Large intestine (tissue), 12 donors: ENCODE data around the gene UTP3. TPM values are rescaled to one million over a fixed set of nuclear protein-coding genes. Genes with fewer than 3 reads are reported as not detected.
"Not testable (repeated sequence)": the region's sequence is repeated elsewhere in the genome, so short reads cannot be mapped to it uniquely, and the experiment has no call there.

Experiments
- DNase-seq, 2 donors: peaks; one replicate each; pipeline versions ENCODE4 v3.0.0 to v3.0.0-alpha.2; 2013
- H3K27ac ChIP-seq: one replicate; pipeline ENCODE4 v1.5.1; 2013; ENCODE audit warnings: low read length
- H3K27me3 ChIP-seq: 2 replicates; pipeline ENCODE4 v1.6.1; 2013; ENCODE audit warnings: low read length; ENCODE audit not compliant: control insufficient read depth, insufficient read depth
- H3K36me3 ChIP-seq: 2 replicates; pipeline ENCODE4 v1.6.1; 2013; ENCODE audit warnings: low read length; ENCODE audit not compliant: control insufficient read depth, insufficient read depth
- H3K4me1 ChIP-seq: one replicate; pipeline ENCODE4 v1.6.1; 2013; ENCODE audit warnings: low read length; ENCODE audit not compliant: control insufficient read depth, insufficient read depth
- H3K4me3 ChIP-seq: one replicate; pipeline ENCODE4 v1.5.1; 2013; ENCODE audit warnings: low read length
- H3K9me3 ChIP-seq: one replicate; pipeline ENCODE4 v1.6.1; 2013; ENCODE audit warnings: mild to moderate bottlenecking, low read depth, low read length, moderate library complexity; ENCODE audit not compliant: control insufficient read depth
- WGBS: methylation state at CpG from one replicate; pipeline ENCODE4 v1.1.5; 2013; ENCODE audit warnings: low lambda C conversion rate; ENCODE audit not compliant: insufficient coverage; 5-methylcytosine and 5-hydroxymethylcytosine counted together
- long read RNA-seq, 11 donors: transcript quantifications; one replicate each; lab custom pipeline, GENCODE V29; 2026
- polyA plus RNA-seq: library from polyadenylated mRNA; unstranded; fragments of 120-200 nt; gene quantifications from one replicate; pipeline ENCODE4 v1.2.1, GENCODE V29; 2013

Gene UTP3
- 34.4 TPM for polyA plus RNA-seq
- long read RNA-seq, donor 1, transcript UTP3-201 (1 exons, 2,073 nt): major isoform, 15 of 15 reads
- long read RNA-seq, donor 1, partial matches to known transcripts: 0 of 15 reads
- long read RNA-seq, donor 1, other reads (novel, unspliced or antisense): 0 of 15 reads
- long read RNA-seq, donor 2, transcript UTP3-201 (1 exons, 2,073 nt): major isoform, 52 of 52 reads
- long read RNA-seq, donor 2, partial matches to known transcripts: 0 of 52 reads
- long read RNA-seq, donor 2, other reads (novel, unspliced or antisense): 0 of 52 reads
- long read RNA-seq, donor 3, transcript UTP3-201 (1 exons, 2,073 nt): major isoform, 61 of 61 reads
- long read RNA-seq, donor 3, partial matches to known transcripts: 0 of 61 reads
- long read RNA-seq, donor 3, other reads (novel, unspliced or antisense): 0 of 61 reads
- long read RNA-seq, donor 4, partial matches to known transcripts: 0 of 4 reads
- long read RNA-seq, donor 4, other reads (novel, unspliced or antisense): 0 of 4 reads
- long read RNA-seq, donor 5, transcript UTP3-201 (1 exons, 2,073 nt): major isoform, 11 of 11 reads
- long read RNA-seq, donor 5, partial matches to known transcripts: 0 of 11 reads
- long read RNA-seq, donor 5, other reads (novel, unspliced or antisense): 0 of 11 reads
- long read RNA-seq, donor 6, transcript UTP3-201 (1 exons, 2,073 nt): major isoform, 33 of 33 reads
- long read RNA-seq, donor 6, partial matches to known transcripts: 0 of 33 reads
- long read RNA-seq, donor 6, other reads (novel, unspliced or antisense): 0 of 33 reads
- long read RNA-seq, donor 7, transcript UTP3-201 (1 exons, 2,073 nt): major isoform, 13 of 13 reads
- long read RNA-seq, donor 7, partial matches to known transcripts: 0 of 13 reads
- long read RNA-seq, donor 7, other reads (novel, unspliced or antisense): 0 of 13 reads
- long read RNA-seq, donor 8, transcript UTP3-201 (1 exons, 2,073 nt): major isoform, 43 of 43 reads
- long read RNA-seq, donor 8, partial matches to known transcripts: 0 of 43 reads
- long read RNA-seq, donor 8, other reads (novel, unspliced or antisense): 0 of 43 reads
- long read RNA-seq, donor 9, transcript UTP3-201 (1 exons, 2,073 nt): major isoform, 30 of 30 reads
- long read RNA-seq, donor 9, partial matches to known transcripts: 0 of 30 reads
- long read RNA-seq, donor 9, other reads (novel, unspliced or antisense): 0 of 30 reads
- long read RNA-seq, donor 10, transcript UTP3-201 (1 exons, 2,073 nt): major isoform, 37 of 37 reads
- long read RNA-seq, donor 10, partial matches to known transcripts: 0 of 37 reads
- long read RNA-seq, donor 10, other reads (novel, unspliced or antisense): 0 of 37 reads
- long read RNA-seq, donor 11, transcript UTP3-201 (1 exons, 2,073 nt): major isoform, 19 of 19 reads
- long read RNA-seq, donor 11, partial matches to known transcripts: 0 of 19 reads
- long read RNA-seq, donor 11, other reads (novel, unspliced or antisense): 0 of 19 reads

GRCh38 chr4:70687821-70688794 is at the start of gene UTP3:
UTP3 (plus strand) TSS chr4:70688532; CDS start chr4:70688678, 146 bp downstream.
- DNase-seq: peak; percentile 96 to 99
- Histone ChIP-seq H3K9me3 (no peaks in the 10 kb centered on the region), H3K27me3 (no peaks in the 10 kb centered on the region), H3K36me3 (peaks cover 12% of the 10 kb centered on the region), H3K27ac (peak within 1 kb of the TSS; percentile 92), H3K4me1 (peaks cover 16% of the 10 kb centered on the region), H3K4me3 (peak within 1 kb of the TSS; percentile 88)
- no CpG with 5 or more reads among the region's 70 CpGs for WGBS

GRCh38 chr4:70640192-70640591 is 48.1 kb upstream of the UTP3 start:
- WGBS: 94% methylated on average over 2 of the region's 2 CpGs
- DNase-seq: no peak
- no peaks in the 10 kb centered on the region for H3K36me3 ChIP-seq
- H3K9me3 ChIP-seq: no peaks in the 10 kb centered on the region
- H3K4me3 ChIP-seq: no peak overlapping the region
- no peak overlapping the region for H3K27ac ChIP-seq
- no peaks in the 10 kb centered on the region for H3K4me1 ChIP-seq
- no peaks in the 10 kb centered on the region for H3K27me3 ChIP-seq

GRCh38 chr4:70650741-70651140 is 37.6 kb upstream of the UTP3 start:
- H3K36me3 ChIP-seq, H3K4me1 ChIP-seq, H3K27ac ChIP-seq, H3K4me3 ChIP-seq, DNase-seq, H3K9me3 ChIP-seq, H3K27me3 ChIP-seq: not testable (repeated sequence)
- 100% methylated on average over 1 of the region's 4 CpGs for WGBS

DNA sequence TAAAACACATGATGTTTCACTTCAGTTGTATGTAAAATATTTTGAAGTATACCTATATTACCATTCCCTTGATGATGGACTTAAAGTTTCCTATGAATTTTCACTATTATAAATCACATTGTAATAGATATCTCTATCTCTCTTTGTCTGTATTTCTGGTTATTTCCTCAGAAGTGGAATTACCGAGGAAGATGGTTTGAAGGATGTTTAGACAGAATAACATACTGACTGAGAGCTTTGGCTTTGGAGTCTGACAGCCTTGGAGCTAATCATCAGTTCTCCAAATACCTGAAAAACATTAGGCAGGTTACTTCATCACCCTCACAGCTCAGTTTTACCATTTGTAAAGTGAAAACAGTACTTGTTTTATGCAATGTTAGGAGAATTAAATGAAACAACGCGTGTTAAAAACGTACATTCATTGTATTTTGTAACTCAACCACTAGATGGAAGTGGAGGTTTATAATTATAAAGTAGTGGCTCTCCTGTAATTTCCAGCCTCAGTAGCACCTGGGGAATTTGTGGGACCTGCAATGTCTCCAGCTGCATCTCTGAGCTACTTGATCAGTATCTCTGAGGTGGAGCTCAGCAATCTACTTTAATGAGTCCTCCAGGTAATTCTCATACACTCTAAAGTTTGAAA is 36.3 kb upstream of the UTP3 start:
- Histone ChIP-seq H3K36me3 (no peaks in the 10 kb centered on the region), H3K9me3 (no peaks in the 10 kb centered on the region), H3K4me3 (no peak overlapping the region), H3K27me3 (no peaks in the 10 kb centered on the region), H3K27ac (no peak overlapping the region), H3K4me1 (no peaks in the 10 kb centered on the region)
- 60% methylated on average over 1 of the region's 4 CpGs for WGBS
- peak; percentile 3 to 23 for DNase-seq

GRCh38 chr4:70654605-70655011 is 33.7 kb upstream of the UTP3 start:
- Histone ChIP-seq H3K36me3 (no peaks in the 10 kb centered on the region), H3K27ac (no peak overlapping the region), H3K4me1 (no peaks in the 10 kb centered on the region), H3K4me3 (no peak overlapping the region), H3K9me3 (no peaks in the 10 kb centered on the region), H3K27me3 (no peaks in the 10 kb centered on the region)
- no peak for DNase-seq
- WGBS: no CpG with 5 or more reads among the region's 5 CpGs

GRCh38 chr4:70657326-70657725 is 31.0 kb upstream of the UTP3 start:
- H3K27ac ChIP-seq: no peak overlapping the region
- no peak overlapping the region for H3K4me3 ChIP-seq
- DNase-seq: no peak
- H3K9me3 ChIP-seq: no peaks in the 10 kb centered on the region
- no peaks in the 10 kb centered on the region for H3K27me3 ChIP-seq
- H3K36me3 ChIP-seq: no peaks in the 10 kb centered on the region
- no peaks in the 10 kb centered on the region for H3K4me1 ChIP-seq
- WGBS: 80% methylated on average over 3 of the region's 5 CpGs

GRCh38 chr4:70658418-70658817 is 29.9 kb upstream of the UTP3 start:
- Histone ChIP-seq H3K9me3 (no peaks in the 10 kb centered on the region), H3K4me3 (no peak overlapping the region), H3K4me1 (no peaks in the 10 kb centered on the region), H3K27me3 (no peaks in the 10 kb centered on the region), H3K27ac (no peak overlapping the region), H3K36me3 (no peaks in the 10 kb centered on the region)
- DNase-seq: no peak
- WGBS: 70% methylated on average over 2 of the region's 3 CpGs

DNA sequence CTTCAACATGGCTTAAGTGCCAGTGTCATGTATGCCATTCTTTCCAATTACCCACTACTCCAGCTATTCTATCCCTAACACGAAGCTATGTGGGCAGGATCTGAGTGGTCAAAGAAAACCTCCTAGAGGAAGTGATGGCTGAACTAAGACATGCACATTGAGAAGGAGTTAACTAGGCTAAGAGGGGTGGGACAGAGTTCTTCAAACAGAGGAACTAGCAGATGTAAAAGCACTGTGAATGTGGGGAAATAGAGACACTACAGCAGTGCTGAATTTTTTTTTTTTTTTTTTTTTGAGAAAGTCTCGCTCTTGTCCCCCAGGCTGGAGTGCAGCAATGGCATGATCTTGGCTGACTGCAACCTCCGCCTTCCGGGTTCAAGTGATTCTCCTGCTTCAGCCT is 28.2 kb upstream of the UTP3 start:
- H3K36me3 ChIP-seq: no peaks in the 10 kb centered on the region
- no CpG with 5 or more reads among the region's 4 CpGs for WGBS
- H3K27ac ChIP-seq: no peak overlapping the region
- DNase-seq: no peak
- H3K9me3 ChIP-seq: no peaks in the 10 kb centered on the region
- H3K27me3 ChIP-seq: no peaks in the 10 kb centered on the region
- no peak overlapping the region for H3K4me3 ChIP-seq
- no peaks in the 10 kb centered on the region for H3K4me1 ChIP-seq
